HG02678 (cell line): ENCODE measurements around the gene PAX7.
"Not testable (repeated sequence)": the region's sequence is repeated elsewhere in the genome, so short reads cannot be mapped to it uniquely, and the experiment has no call there.

ENCODE experiments used
- ATAC-seq: cut with Tn5 transposase; IDR thresholded peaks from one replicate; pipeline ENCODE4 v1.9.1; 2021; ENCODE audit warnings: mild to moderate bottlenecking, moderate library complexity; ENCODE audit not compliant: unreplicated experiment

The PAX7 gene

GRCh38 chr1:18724801-18725200 lies 94.2 kb downstream of the PAX7 start:
- no peak for ATAC-seq

GRCh38 chr1:18725231-18725895 lies 94.7 kb downstream of the PAX7 start:
- ATAC-seq: no peak

GRCh38 chr1:18726368-18726767 lies 95.7 kb downstream of the PAX7 start:
- no peak for ATAC-seq

DNA sequence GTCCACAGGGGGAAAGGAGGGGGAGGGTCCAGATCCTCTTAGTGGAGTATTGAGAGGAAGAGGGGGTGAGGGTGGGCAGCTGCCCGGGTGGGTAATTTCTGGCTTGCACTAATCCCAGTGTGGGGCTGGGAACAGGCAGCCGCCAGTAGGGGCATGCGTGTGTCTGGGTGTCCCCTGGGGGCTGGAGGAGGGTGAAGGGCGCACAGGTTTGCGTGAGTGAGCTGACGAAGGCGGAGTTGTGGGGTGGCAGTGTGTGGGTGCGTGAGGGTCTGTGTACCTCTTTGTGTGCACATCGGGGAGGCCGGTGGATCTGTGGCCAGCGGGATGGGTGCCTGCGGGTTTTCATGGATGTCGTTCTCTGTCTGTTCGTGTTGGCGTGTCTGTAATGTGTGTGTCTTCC lies 97.3 kb downstream of the PAX7 start:
- ATAC-seq: no peak

DNA sequence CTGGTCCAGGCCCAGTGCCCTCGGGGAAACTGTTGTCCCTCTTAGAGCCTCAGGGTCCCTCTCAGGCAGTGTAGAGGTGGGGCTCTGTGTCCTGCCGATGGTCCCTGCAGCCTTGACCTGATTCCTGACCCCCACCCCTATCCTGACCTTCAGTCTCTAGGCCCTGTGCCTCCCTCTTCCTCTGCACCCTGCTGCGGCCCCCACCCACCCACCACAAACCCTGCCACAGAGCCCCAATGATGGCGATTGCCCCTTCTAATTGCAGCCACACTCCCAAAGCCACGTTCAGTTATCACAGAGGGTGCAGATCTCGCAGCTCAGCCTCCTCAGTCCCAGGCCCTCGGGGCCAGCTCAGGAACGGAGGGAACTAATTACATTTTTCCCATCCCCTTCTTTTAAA lies 99.7 kb downstream of the PAX7 start:
- ATAC-seq: no peak

- no peak for ATAC-seq
These were observed 100.5 kb downstream of the PAX7 start for GRCh38 chr1:18731148-18731547.

DNA sequence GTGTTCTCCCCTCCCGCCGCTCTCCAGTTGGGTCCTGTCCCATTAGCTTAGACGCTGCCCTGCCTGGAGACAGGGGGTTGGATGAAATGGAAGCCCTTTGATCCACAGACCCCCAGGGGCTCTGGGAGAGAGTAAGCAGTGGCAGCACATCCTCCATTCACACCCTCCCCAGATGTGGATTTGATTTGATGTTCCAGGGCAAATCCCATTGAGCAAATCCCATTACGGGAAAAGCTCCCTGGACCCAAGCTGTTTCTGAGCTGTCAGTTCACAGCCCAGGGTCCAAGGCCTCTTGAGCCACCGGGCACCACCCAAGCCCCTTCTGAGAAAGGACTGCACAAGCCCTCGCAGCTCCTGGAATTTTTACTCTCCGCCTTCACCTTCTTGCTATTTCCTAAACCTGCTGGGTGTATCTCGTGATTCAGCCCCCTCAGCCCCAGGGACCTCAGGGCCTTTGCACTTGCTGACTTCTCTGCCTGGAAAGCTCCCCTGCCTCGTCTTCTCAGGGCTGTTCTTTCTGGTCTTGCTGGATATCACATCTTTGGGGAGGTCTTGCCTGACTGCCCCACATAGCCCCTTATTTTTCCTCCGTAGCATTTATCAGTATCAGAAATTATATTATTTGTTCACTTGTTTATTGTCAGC lies 101.1 kb downstream of the PAX7 start:
- ATAC-seq: no peak

- ATAC-seq: no peak
These were observed 102.0 kb downstream of the PAX7 start for GRCh38 chr1:18732686-18733085.

GRCh38 chr1:18734001-18734400 lies 103.4 kb downstream of the PAX7 start:
- ATAC-seq: no peak

- no peak for ATAC-seq
These were observed 104.0 kb downstream of the PAX7 start for GRCh38 chr1:18734461-18735223.

- no peak for ATAC-seq
These were observed 104.8 kb downstream of the PAX7 start for GRCh38 chr1:18735224-18735997.

- ATAC-seq: no peak
These were observed 106.3 kb downstream of the PAX7 start for GRCh38 chr1:18736958-18737357.

GRCh38 chr1:18738126-18738525 lies 107.5 kb downstream of the PAX7 start:
- ATAC-seq: no peak

GRCh38 chr1:18738617-18739016 lies 108.0 kb downstream of the PAX7 start:
- ATAC-seq: no peak

DNA sequence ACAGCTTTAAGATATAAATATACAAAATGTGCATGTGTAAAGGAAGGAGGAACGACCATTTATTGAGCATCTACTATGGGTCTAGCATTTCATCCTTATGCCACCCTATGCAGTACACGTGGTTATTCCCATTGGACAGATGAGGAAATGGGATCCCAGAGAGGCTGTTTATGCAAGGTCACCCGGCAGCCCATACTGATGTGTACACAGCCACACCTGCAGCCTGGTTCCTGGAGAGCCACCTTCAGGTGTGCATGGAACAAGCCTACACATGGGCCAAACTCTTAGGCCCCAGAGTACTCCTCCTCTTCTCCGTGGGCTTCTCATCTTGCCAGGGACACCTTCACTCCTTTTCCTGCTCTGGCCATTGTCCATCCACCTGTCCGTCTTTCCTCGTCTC lies 108.8 kb downstream of the PAX7 start:
- no peak for ATAC-seq

- no peak for ATAC-seq
These were observed 109.3 kb downstream of the PAX7 start for GRCh38 chr1:18739897-18740296.

- no peak for ATAC-seq
These were observed 110.0 kb downstream of the PAX7 start for GRCh38 chr1:18740617-18741016.

GRCh38 chr1:18743233-18743632 lies 112.6 kb downstream of the PAX7 start:
- ATAC-seq: no peak

DNA sequence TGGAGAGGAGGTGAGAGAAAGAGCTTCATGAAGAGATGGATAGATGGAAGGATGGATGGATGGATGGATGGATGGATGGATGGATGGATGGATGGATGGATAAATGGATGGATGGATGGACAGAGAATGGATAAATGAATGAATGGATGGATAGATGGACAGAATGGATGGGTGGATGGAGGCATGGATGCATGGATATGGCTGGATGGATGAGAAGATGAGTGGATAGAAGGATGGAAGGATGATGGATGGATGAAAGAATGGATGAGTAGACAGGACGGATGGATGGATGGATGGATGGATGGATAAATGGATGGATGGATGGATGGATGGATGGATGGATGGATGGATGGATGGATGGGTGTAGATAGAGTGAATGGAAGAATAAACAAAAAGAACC lies 113.7 kb downstream of the PAX7 start:
- ATAC-seq: not testable (repeated sequence)

DNA sequence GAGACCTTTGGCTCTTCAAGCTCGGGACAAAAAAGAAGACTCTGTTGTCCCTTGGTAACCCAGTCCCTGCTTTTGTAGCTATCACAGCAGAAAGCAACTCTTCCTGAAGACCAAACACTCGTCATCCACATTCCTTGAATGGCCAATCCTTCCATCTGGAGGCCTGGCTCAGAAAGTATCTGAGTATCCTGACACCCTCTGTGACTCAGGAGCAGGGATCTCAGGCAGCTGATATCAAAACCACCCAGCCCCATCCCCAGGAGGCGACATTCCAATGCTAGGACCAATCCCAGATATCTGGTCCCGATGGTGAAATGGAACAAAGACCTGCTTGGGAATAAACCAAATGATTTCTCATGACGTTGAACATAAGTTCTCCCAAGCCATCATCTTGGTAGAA lies 116.3 kb downstream of the PAX7 start:
- ATAC-seq: no peak

- no peak for ATAC-seq
These were observed 117.0 kb downstream of the PAX7 start for GRCh38 chr1:18747671-18748070.
